Kidney (tissue), 14 donors: ENCODE measurements around the gene ABLIM3. TPM values are rescaled to one million over a fixed set of nuclear protein-coding genes. Genes with fewer than 3 reads are reported as not detected.

ENCODE experiments used
- DNase-seq, 5 donors: peaks; one replicate each; pipeline ENCODE4 v3.0.0-alpha.2; 2013 to 2020
- FAIRE-seq: peaks from 2 replicates; lab custom pipeline; 2012; peaks lifted over from hg19 to GRCh38; lab: Jason Lieb, UNC
- H3K27ac ChIP-seq, 2 donors: one replicate each; pipeline ENCODE4 v1.7.0; 2013; ENCODE audit warnings: low read depth in 2 of 2, low read length in 2 of 2, inconsistent platforms in 1 of 2
- H3K27me3 ChIP-seq: one replicate; pipeline ENCODE4 v1.7.1; 2013; ENCODE audit warnings: low read length, inconsistent platforms; ENCODE audit not compliant: control insufficient read depth, insufficient read depth
- H3K36me3 ChIP-seq, 3 donors: one replicate each; pipeline versions ENCODE4 v1.7.0 to v1.7.1; 2013; ENCODE audit warnings: low read length in 3 of 3, control low read depth in 1 of 3, inconsistent platforms in 1 of 3; ENCODE audit not compliant: insufficient read depth in 3 of 3, control insufficient read depth in 2 of 3
- H3K4me1 ChIP-seq, 3 donors: one replicate each; pipeline versions ENCODE4 v1.7.0 to v1.7.1; 2013; ENCODE audit warnings: low read length in 3 of 3, inconsistent platforms in 1 of 3, low read depth in 1 of 3; ENCODE audit not compliant: control insufficient read depth in 2 of 3, insufficient read depth in 2 of 3
- H3K4me3 ChIP-seq, 3 donors: one replicate each; pipeline versions ENCODE4 v1.7.0 to v1.8.1; 2013; ENCODE audit warnings: low read length in 3 of 3, control low read depth in 1 of 3, inconsistent platforms in 1 of 3
- H3K9ac ChIP-seq, 3 donors: one replicate each; pipeline versions ENCODE4 v1.7.0 to v1.7.1; 2013; ENCODE audit warnings: low read length in 3 of 3, control low read depth in 1 of 3, inconsistent platforms in 1 of 3
- H3K9me3 ChIP-seq, 3 donors: one replicate each; pipeline versions ENCODE4 v1.7.0 to v1.7.1; 2013; ENCODE audit warnings: low read length in 3 of 3, control low read depth in 1 of 3, inconsistent platforms in 1 of 3; ENCODE audit not compliant: control insufficient read depth in 2 of 3, insufficient read depth in 1 of 3
- CTCF ChIP-seq: IDR thresholded peaks from 3 replicates; pipeline ENCODE4 v1.5.1; 2012; ENCODE audit warnings: mild to moderate bottlenecking, moderate library complexity, borderline replicate concordance; ENCODE audit not compliant: insufficient read depth; ENCODE audit errors: extremely low read depth
- intact Hi-C: fragments of 100-400 bp; cut with DNase I; formaldehyde crosslinking; loops from one replicate; pipeline ENCODE4 v1.11.1; 2022
- polyA plus RNA-seq: library from polyadenylated mRNA; stranded (reverse); fragments of 350-450 nt; fragmentation: Illumina TruSeq; extraction: RNeasy Lipid Tissue Mini Kit (QIAGEN cat#74804); gene quantifications from one replicate; pipeline ENCODE4 v1.2.3, GENCODE V29; 2014; ENCODE audit warnings: low read depth, low replicate concordance; ENCODE audit not compliant: insufficient read depth
- total RNA-seq: library from RNA; stranded (reverse); fragmentation: NEBNext Ultra II Directional; extraction: Animal tissue kit (Norgen Biotek cat#: 25700); gene quantifications from one replicate; pipeline ENCODE4 v1.2.1, GENCODE V29; 2021
- donor health status: control.
- donor health status: control.
- donor health status: control.
- donor health status: control.
- donor health status: control.
- donor health status: DM: yes; HTN: yes; CAD: no.
- donor health status: Normal renal cell carcinoma (clear cell type).

Gene ABLIM3
- total and polyA plus RNA-seq, 2 donors from 2014 or later = 20.1 to 21.7 TPM

- intact Hi-C loops = no loop called here
- Histone ChIP-seq H3K9me3 (no peaks in the 10 kb centered on the region), H3K4me1 (peaks cover 0 to 15% (median 14%) of the 10 kb centered on the region in 3 donors), H3K27ac (no peak overlapping the region), H3K27me3 (no peaks in the 10 kb centered on the region), H3K4me3 (no peak overlapping the region), H3K36me3 (no peaks in the 10 kb centered on the region), H3K9ac (no peak overlapping the region)
- TF ChIP-seq CTCF = no peak
- no peak for DNase-seq
- no peak for FAIRE-seq
Observed at GRCh38 chr5:149297340-149298025, 156.2 kb downstream of the ABLIM3 start.

- H3K9ac ChIP-seq = no peak overlapping the region
- no peak for TF ChIP-seq CTCF
Observed at GRCh38 chr5:149298163-149298562, 156.9 kb downstream of the ABLIM3 start.

GRCh38 chr5:149298842-149299404 is 157.6 kb downstream of the ABLIM3 start:
- DNase-seq (peak in 1 of 5 donors; percentile 54), FAIRE-seq (no peak)
- Histone ChIP-seq H3K36me3 (no peaks in the 10 kb centered on the region), H3K27me3 (no peaks in the 10 kb centered on the region), H3K27ac (peak overlapping the region in 1 of 2 donors; percentile 40), H3K9me3 (no peaks in the 10 kb centered on the region), H3K9ac (no peak overlapping the region), H3K4me3 (no peak overlapping the region), H3K4me1 (peaks cover 0 to 15% (median 14%) of the 10 kb centered on the region in 3 donors)
- TF ChIP-seq CTCF = no peak
- intact Hi-C loops = no loop called here

More at GRCh38 chr5:149298163-149298562, 156.9 kb downstream of the ABLIM3 start:
- H3K9me3 ChIP-seq = no peaks in the 10 kb centered on the region
- DNase-seq (no peak), FAIRE-seq (no peak)
- no peaks in the 10 kb centered on the region for H3K27me3 ChIP-seq
- H3K4me1 ChIP-seq = peaks cover 0 to 15% (median 14%) of the 10 kb centered on the region in 3 donors
- H3K4me3 ChIP-seq = no peak overlapping the region
- intact Hi-C loops = no loop called here
- H3K36me3 ChIP-seq = no peaks in the 10 kb centered on the region
- H3K27ac ChIP-seq = no peak overlapping the region
